ENCODE data around the gene BRMS1.
A peak's percentile ranks its signal among the peaks of the same experiment; 100 is the strongest.
"Not testable (repeated sequence)": the region's sequence is repeated elsewhere in the genome, so short reads cannot be mapped to it uniquely, and the experiment has no call there.

BRMS1 gene

DNA sequence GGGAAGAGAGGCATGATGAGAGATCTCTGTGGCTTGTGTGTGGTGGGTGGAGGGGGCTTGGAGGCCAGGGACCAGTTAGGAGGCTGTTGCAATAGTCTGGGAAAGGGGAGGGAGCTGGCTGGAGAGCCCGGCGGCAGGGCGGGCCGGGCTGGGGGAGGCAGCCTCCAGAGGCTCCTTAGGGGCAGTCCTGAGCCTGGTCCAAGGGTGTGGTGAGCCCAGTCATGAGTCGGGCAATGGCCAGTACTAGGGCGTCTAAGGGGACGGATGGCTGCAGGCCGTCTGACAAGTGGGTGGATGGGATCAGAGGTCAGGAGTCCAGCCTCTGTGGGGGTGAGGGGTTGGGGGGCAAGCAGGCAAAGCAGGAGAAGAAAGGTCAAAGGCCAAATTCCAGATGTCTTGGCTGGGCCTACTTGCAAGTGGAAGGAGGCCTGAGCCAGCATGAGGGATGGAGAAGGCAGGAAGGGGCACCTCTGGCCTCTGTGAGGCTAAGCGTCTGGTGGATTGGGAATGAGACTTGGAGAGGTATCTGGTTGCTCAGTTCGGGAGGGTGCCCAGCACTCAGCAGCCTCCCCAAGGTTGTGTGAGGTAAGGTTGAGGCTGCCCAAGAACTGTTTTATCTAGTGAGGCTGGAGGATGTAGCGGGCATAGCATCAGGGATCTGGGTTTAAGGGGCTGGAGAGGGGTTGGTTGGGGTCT lies 22.0 kb downstream of the BRMS1 start:
- no peak for DNase-seq

DNA sequence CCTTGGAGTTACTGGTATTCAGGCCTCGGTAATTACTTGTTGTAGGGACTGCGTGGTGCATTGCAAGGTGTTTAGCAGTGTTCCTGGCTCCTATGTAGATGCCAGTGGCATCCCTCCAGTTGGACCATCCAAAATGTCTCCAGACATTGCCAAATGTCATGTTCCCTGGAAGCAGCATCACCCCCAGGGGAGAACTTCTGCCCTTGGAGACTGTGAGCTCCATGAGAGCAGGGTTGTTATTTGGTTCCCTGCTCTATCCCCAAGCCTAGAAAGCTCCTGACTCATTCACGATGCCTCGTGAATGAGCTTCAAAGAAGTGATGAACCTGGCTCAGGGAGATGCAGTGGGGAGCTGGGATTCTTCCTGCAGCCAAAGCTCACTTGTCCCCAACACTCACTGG lies 23.3 kb downstream of the BRMS1 start:
- no peak for DNase-seq

DNA sequence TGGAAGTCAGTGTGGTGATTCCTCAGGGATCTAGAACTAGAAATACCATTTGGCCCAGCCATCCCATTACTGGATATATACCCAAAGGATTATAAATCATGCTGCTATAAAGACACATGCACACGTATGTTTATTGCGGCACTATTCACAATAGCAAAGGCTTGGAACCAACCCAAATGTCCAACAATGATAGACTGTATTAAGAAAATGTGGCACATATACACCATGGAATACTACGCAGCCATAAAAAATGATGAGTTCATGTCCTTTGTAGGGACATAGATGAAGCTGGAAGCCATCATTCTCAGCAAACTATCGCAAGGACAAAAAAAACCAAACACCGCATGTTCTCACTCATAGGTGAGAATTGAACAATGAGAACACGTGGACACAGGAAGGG lies 24.2 kb downstream of the BRMS1 start:
- DNase-seq: not testable (repeated sequence)

DNA sequence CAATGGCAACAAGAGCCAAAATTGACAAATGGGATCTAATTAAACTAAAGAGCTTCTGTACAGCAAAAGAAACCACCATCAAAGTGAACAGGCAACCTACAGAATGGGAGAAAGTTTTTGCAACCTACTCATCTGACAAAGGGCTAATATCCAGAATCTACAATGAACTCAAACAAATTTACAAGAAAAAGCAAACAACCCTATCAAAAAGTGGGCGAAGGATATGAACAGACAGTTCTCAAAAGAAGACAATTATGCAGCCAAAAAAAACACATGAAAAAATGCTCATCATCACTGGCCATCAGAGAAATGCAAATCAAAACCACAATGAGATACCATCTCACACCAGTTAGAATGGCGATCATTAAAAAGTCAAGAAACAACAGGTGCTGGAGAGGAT lies 24.6 kb downstream of the BRMS1 start:
- DNase-seq: not testable (repeated sequence)

DNA sequence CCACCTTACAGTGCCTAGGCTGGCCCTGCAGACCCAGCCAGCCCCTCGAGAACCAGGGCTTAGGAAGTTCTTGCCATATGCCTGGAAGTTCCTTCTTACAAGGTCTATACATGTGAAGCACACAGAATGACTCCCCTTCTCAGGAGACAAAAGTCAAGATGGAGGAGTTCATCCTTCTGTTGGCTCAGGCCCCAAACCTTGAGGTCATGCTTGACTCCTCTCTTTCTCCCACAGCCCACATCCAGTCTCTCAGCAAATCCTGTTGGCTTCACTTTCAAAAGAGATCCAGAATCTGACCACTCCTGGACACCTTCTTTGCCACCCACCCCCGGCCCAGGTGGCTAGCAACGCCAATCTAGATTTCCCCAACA lies 26.3 kb downstream of the BRMS1 start:
- no peak for DNase-seq

DNA sequence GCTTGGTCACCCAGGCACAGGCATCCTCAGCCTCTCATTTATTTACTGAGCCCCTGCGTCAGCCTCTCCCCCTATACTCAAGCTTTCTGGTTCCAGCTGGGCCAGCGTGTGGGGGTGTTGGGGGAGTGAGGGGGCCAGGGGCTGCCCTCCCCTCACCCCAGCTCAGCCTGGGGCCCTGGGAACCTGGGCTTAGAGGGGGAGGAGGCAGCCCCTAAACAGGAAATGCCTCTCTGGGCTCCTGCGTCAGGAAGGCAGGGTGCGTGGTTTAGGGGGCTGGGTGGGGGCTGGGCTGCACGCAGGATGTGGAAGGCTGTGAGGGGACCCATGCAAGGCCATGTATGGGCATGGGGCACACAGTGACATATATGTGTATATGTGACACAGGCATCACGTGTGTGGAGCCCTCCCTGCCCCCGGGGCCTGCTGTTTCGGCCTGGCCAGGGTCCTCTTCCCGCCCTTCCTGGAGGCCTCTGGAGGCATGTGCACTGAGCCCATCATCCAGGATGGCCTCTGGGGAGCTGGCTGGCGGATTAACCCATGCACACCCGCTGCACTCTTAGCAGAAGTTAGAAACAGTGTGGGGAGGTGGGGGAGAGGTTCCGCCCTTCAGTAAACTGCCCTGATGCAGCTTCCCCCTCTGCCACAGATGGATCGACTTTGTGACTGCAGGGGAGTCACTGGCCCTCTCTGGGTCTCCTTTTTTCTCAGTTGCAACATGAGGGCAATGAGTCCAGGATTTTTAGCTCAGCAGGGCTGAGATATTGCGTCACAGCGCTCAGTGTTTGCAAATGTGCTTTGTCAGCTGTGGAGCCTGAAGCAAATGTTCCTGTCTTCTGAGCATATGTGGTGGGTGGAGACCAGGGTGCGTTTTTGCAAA lies 26.9 kb downstream of the BRMS1 start:
- DNase-seq: peak; percentile 26

DNA sequence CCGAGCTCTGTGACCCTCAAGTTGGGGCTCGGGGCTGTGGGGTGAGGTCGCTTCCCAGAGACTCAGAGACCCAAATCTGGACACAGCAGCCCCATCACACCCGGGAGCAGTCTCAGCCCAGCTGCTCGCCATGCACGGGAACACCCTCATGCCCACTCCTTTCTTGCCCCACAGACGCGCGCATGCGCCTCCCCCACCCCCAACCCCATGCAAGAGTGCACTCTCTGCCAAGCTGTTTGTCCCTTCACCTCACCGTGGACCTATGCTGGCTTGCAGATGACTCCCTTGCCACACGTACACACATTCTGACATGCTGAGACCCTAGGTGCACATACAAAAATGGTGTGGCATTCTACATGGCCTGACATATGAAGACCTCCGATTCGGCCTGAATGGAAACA lies 27.6 kb downstream of the BRMS1 start:
- DNase-seq: peak; percentile 46

DNA sequence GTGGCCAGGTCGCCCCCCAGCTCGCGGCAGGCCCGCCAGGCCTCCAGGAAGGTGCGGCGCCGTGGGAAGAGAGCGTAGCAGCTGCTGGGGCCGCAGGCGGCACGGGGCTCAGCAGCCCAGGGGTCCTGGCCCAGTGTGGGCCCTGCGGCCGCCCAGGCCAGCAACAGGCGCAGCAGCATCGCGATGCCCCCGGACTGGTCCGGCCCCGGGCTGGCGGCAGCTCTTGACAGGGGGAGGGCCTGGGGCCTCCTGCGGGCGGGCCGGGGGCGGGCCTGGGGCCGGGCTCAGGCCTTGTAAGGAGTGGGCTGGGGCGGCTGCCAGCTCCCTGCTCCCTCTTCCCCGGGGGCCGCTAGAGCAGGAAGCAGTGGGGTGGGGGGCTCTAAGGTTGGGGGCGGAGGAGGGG lies 28.1 kb downstream of the BRMS1 start, which contains the start of gene CD248:
CD248 (minus strand) TSS at position 196 of the 403 bp plus-strand sequence; CDS start at position 179, 17 bp downstream.
- DNase-seq: no peak

DNA sequence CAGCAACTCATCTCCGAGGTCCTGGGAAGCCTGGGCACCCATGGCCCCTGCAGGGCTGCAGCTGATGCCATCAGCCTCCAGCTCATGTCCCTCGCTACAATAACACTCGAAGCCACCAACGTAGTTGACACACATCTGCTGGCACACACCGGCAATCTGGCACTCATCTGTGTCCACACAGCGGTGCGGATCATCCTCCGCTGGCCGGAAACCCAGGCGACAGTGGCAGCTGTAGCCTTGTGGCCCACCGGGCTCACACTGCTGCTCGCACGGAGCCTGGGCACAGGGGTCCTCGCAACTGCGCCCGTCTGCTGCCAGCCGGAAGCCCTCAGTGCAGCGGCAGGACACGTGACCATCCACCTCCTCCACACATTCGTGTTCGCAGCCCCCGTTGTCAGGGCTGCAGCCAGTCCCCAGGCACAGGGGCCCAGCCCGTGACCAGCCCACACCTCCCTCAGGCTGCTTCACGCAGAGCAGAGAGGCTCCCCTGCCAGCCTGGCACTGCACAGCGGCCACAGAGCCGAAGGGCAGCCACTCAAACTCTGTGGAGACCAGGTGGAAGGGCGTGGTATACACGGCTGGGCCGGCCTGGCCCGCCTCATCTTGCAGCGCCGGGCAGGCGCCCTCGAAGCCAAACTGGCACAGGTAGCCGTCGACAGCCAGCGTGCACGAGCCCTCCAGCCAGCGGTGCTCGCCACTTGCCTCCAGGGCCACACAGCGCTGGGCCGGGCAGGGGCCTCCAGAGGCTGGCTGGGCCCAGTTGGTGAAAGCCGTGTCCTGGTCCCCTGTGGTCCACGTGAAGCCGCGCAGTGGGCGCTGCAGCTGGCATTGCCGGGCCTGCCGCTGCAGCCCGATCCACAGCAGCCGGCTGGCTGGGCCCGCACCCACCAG lies 28.7 kb downstream of the BRMS1 start:
- no peak for DNase-seq

DNA sequence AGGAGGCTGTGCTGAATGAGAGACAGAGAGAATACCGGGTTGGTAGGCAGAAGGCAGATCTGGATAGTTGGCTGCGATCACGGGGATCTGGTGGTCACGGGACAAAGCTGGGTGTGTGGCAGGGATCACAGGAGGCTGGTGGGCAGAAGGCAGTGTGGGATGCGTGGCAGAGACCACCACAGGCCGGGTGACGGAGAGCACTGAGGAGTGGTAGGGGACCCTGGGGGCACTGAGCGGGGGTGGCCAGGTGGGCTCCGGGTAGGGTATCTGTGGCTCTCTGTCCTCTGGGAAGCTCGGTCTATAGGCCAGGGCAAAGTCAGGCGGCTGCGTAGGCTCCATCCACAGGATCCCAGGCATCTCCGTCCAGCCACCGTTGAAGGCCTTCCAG lies 29.4 kb downstream of the BRMS1 start:
- no peak for DNase-seq

DNA sequence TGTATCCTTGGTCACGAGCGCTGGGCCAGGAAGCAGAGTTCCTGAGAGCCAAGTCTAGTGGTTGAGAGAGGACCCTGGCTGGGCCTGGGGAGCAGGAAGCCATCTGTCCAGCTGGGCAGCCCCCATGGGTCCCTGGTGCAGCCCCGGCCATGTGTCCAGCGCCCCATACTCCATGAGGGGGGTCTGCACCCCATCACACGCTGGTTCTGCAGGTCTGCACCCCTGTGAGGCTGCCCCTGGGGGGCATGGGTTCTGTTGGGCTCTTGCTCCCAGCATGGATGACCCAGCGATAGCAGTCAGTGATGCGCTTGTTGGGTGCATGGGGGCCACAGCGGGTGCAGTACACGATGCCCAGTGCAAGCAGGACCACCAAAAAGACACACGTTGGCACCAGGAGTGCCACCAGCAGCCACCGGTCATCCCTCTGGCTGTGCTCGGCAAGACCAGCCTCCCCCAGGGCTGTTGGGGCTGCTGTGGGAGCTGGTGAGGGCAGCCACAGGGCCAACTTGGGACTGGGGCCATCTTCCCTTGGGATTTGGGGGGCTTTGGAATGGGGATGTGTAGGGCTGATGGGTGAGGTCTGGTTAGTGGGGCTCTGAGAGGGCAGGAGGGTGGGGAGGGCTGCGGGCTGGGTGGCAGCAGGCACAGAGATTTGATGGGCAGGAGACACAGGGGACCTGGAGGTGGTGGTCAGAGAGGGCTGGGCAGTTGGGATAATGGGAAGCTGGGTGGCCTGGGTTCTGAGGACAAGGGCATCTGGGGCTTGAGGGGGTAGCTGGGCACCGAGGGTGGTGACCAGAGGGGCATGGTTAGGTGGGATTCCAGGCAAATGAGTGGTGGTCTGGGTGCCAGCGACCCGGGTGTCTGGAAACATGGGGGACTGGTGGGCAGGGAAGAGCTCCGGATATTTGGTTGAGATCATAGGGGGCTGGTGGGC lies 30.1 kb downstream of the BRMS1 start:
- DNase-seq: no peak

DNA sequence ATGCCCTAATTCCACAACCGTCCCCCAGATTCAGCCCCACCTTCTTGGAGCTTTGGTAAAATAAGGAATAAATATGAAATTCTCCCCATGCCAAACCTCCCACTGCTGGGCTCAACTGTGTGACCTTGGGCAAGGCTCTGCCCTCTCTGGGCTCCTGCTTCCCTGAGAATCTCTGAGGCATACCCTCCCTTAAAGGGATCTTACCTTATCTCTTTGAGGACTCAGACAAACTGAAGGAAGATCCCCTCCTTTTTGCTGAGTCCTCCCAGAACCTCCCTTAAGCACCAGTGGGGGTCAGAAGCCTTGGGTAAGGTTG lies 30.8 kb downstream of the BRMS1 start:
- DNase-seq: no peak

DNA sequence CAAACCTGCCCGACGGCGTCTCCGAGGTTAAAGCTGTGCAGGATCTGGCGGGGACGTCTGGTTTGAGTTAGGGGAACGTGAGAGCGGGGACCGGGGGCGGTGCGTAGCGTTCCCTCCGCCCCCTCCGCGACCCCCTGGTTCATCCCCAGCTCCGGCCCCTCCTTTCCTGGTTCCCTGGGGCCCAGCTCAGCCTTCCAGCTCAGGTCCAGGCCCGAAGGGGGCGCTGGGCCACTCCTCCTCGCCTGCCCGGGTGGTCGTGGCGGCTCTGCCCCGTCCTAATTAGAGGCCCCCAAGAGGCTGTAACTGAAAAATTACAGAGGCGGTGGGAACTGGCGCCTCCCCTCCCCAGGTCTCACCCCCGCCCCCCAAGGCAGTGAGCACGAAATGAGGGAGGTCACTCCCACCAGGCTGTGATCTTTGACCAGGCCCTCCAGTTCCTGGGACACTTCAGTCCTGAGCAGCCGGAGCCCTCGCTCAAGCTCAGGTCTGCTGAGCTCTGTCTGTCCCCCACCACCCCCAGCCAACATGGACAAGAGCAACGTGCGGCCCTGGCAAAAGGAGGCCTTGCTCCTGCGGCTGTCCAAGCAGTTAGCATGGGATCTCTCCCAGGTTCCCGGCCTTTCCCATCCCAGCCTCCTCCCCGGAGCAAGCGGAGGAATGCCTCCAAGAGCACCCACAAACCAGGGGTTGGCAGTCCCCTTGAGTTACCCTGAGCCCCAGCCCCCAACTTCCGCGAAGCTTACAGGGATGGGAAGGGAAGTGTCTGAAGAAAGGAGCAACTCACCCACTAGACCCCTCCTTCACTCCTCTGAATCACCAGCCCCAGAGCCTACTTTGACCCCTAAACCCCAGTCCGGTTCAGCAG lies 31.4 kb downstream of the BRMS1 start:
- DNase-seq: no peak

DNA sequence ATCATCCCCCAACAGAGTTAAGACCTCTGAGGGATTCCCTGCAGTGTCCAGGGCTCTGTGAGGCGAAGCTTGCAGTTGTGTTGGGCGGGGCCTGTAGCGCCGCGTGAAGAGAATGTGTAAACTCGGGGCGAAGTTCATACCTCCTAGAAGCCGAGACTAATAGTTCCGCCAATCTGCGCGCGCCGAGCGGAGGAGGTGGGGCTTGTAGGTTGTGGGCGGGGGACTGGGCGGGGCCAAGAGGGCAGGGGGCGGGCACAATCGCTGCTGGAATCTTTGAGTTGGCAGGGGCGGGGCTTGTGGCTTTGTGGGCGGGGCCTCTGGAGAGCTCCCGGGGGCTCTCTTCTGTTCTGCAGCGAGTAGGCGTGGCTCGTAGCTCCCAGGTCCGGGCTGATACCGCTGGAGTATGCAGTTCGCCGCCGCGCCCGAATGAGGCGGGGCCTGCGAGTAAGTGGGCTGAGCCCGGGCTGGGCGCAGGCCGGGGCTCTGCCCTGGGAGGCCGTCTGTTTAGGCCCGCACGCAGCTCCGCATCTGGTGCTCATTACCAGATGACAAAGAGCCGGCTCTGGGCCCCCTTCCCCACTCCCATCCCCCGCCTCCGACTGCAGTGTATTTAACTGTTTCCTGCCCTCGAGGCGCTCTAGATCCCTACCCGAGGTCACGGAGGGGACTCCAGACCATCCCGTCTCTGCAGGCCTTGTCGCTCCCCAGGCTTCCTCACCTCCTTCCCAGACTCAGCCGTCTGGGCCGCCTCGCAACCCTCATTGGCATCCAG lies 32.2 kb downstream of the BRMS1 start:
- DNase-seq: peak; percentile 98

DNA sequence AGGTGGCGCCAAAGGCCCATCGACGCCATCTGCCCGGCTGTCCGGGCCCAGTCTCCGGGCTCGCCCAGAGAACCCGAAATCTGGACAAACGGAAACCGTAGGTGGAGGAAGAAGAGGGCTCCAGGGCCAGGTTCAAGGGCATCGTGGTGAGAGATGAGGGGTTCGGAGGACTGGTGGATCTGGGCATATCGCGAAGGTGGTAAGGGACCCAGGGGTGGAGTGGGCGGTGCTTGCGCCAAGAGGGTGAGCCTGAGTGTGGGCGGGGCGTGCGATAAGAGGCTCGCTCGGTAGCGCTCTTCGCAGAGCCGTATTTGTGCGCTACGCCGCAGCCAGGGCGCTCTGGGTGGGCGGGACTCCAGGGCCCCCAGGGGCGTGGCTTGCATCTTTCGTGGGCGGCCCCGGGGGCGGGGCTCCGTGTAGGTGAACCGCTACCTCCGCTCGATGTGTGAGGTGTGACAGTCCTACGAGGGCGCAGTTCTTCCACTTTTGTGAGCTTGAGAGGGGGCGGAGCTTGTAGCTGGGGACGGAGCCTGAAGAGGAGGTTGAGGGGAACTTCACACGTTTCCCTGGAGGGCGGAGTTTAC lies 32.8 kb downstream of the BRMS1 start:
- DNase-seq: peak; percentile 96

DNA sequence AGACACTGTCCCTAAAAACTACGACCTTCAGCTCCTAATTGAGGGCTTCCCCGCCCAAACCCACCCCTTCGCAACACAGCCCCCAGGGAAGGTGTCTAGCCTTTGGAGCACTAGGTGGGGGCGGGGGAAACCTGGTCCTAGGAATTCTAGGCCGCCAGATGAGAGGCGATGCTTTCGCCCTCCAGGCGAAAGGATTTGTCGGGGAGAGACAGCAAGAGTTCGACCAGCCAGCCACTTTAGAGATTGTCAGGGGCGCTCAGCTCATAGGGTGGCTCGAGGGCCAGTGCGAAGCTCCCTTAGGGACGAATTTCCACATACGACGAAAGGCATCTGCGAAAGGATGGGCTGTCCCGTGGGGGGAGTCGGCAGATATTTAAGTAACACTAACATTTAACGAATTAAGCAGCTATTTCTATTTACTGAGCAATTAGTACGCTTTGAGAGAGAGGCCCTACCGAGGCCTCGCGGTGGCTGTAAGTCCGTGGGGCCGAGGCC lies 33.4 kb downstream of the BRMS1 start:
- no peak for DNase-seq

DNA sequence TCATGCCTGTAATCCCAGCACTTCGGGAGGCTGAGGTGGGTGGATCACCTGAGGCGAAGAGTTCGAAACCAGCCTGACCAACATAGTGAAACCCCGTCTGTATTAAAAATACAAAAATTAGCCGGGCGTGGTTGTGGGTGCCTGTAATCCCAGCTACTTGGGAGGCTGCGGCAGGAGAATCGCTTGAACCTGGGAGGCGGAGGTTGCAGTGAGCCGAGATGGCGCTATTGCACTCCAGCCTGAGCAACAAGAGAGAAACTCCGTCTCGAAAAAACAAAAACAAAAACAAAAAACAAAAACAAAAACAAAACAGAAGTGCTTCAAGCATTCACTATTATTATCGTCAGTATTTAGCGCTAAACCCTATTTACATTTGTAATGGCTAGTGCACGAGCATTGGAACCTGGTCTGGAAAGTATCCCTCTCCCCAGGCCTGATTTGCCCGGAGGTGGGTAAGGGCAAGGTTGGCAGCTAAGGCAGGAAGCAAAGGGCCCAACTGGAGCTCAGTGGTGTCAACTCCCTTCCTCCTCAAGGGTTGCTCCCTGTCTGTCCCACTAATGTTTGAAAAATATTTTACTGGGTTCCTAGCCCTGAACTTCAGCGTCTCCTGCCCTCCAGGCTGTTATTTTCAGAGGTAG lies 34.0 kb downstream of the BRMS1 start:
- DNase-seq: not testable (repeated sequence)

DNA sequence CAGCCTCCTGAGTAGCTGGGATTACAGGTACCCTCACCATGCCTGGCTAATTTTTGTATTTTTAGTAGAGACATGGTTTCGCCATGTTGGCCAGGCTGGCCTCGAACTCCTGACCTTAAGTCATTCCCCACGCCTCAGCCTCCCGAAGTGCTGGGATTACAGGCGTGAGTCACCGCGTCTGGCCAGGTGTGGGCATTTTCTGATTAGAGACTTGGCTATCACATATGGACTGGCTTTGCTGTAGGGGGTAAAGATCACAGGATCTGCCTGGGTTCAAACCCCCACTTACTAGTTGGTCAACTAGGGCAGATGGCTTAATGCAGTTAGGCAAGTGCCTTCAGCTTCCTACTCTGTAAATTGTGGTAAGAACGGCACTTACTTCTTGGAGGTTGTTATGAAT lies 34.6 kb downstream of the BRMS1 start:
- DNase-seq: no peak

DNA sequence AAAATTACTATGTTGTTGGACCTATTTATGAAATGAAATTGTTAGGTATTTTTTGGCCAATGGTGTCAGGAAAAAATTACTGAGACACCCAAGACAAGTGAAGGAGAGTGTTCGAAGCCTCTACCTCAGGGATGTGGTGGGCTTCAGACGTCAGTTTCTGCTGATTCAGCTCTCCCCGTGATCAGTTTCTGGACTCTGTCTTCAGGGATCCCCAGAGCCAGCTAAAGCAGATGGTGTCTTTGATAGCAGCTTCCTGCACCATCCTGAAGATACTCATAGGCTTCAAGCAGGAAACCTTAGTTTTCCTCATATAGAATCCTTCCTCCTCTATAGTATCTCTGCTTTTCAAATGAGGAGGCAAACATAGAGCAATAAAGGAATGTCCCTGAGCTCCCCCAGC lies 35.4 kb downstream of the BRMS1 start:
- no peak for DNase-seq
